DMS114 treated with DMSO at 0.1 percent for 48 hours (cell line): ENCODE data around the gene P2RX4.
A peak's percentile ranks its signal among the peaks of the same experiment; 100 is the strongest.
"Not testable (repeated sequence)": the region's sequence is repeated elsewhere in the genome, so short reads cannot be mapped to it uniquely, and the experiment has no call there.

ENCODE experiments used
- DNase-seq: peaks from one replicate; lab custom pipeline; 2025; ENCODE audit not compliant: unreplicated experiment; lab: John Stamatoyannopoulos, UW

The P2RX4 gene

GRCh38 chr12:121218588-121219352, 8.8 kb downstream of the P2RX4 start:
- no peak for DNase-seq

DNA sequence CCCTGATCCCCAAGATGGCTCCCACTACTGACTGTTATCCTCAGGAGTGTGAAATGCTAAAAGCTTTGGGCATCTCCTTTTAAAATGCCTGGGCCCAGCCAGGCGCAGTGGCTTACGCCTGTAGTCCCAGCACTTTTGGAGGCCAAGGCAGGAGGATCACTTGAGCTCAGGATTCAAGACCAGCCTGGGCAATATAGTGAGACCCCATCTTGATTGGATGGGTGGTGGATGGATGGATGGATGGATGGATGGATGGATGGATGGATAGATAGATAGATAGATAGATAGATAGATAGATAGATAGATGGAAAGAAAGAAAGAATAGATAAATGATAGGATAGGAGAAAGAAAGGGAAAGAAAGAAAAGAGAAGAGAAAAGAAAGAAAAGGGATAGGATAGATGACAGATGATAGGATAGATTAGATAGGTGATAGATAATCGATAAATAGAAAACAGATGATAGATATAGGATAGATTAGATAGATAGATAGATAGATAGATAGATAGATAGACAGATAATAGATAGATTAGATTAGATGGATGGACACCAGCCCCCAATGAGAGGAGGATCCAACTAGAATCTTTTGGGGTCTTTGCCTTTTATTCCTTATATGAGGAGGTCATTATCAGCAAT, 9.5 kb downstream of the P2RX4 start:
- DNase-seq: no peak

- DNase-seq: no peak
Measured at GRCh38 chr12:121222847-121223246, 12.9 kb downstream of the P2RX4 start.

GRCh38 chr12:121223292-121224285, 13.7 kb downstream of the P2RX4 start:
- DNase-seq: no peak

DNA sequence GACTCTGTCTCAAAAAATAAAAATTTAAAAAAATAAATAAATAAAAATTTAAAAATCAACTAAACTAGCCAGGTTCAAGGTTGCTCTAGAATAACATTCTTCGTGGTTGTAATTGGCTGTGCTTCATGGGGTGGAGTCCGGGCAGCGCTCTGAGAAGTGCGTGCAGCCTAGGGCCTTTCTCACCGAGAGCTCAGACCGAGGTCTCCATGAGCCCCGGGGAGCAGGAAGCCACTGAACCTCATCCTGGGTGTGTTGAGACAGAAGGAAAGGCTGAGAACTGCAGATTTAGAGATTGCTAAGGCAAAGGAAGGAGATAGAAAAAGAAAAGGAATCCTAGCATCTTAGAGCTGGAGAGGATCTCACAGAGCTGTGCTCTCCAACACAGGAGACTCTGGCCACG, 14.7 kb downstream of the P2RX4 start:
- no peak for DNase-seq

DNA sequence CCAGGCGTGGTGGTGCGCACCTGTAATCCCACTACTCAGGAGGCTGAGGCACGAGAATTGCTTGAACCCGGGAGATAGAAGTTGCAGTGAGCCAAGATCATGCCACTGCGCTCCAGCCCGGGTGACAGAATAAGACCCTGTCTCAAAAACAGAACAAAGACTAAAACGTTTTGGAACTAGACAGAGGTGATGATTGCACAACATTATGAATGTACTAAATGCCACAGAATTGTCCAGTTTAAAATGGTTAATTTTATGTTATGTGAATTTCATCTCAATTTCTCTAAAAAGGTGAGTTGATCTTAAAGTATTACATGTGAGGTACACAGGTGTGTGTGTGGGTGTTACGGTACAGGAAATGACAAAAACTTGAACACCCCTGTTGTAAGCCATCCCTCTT, 16.5 kb downstream of the P2RX4 start:
- no peak for DNase-seq

GRCh38 chr12:121226871-121227270, 16.9 kb downstream of the P2RX4 start:
- DNase-seq: not testable (repeated sequence)

GRCh38 chr12:121227294-121227693, 17.4 kb downstream of the P2RX4 start:
- DNase-seq: no peak

- DNase-seq: no peak
Measured at GRCh38 chr12:121228919-121229665, 19.2 kb downstream of the P2RX4 start.

DNA sequence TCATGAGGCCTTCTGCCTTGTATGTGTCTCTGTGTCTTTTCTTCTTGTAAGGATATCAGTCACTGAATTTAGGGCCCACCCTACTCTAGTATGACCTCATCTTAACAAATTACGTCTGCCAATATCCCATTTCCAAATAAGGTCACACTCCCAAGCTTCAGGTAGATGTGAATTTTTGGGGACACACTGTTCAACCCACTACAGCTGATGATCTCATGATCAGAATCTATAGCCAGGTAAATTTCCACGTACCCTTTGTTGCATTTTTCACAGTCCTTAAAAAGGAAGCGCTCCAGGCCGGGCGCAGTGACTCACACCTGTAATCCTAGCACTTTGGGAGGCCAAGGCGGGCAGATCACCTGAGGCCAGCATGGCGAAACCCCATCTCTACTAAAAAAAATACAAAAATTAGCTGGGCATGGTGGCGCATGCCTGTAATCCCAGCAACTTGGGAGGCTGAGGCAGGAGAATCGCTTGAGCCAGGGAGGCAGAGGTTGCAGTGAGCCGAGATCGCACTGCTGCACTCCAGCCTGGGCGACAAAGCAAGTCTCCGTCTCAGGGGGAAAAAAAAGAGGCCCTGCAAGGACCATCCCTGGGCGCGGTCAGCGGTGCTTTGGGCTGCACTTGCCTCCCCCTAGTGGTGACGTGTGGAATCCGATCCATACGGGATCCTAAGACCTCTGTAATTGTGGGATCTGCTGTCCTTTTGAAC, 20.1 kb downstream of the P2RX4 start:
- peak; percentile 26 for DNase-seq

GRCh38 chr12:121230538-121230907, 20.6 kb downstream of the P2RX4 start:
- no peak for DNase-seq

- no peak for DNase-seq
Measured at GRCh38 chr12:121232163-121232562, 22.2 kb downstream of the P2RX4 start.

- no peak for DNase-seq
Measured at GRCh38 chr12:121232977-121233627, 23.2 kb downstream of the P2RX4 start.

GRCh38 chr12:121233628-121234020, 23.7 kb downstream of the P2RX4 start:
- DNase-seq: no peak

DNA sequence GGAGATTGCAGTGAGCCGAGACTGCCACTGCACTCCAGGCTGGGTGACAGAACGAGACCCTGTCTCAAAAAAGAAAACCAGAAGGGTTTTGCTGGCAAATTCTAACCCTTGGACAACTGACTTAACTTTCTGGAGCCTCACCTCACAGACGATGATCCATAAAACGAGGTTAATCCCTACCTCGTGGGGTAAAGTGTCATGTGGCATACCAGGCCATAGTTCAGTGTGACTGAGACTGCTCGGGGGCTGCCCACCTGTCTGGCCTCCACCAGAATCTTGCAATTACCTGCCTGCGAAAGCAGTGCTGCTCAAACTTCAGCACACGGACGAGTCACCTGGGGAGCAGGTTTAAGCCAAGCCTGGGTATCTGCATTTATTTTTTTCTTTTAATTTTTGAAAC, 26.8 kb downstream of the P2RX4 start:
- no peak for DNase-seq

GRCh38 chr12:121237415-121237814, 27.5 kb downstream of the P2RX4 start:
- no peak for DNase-seq

GRCh38 chr12:121238086-121238485, 28.2 kb downstream of the P2RX4 start:
- DNase-seq: no peak

GRCh38 chr12:121238604-121239350, 28.8 kb downstream of the P2RX4 start:
- DNase-seq: no peak
